ENCODE measurements around the gene MYPN.

The MYPN gene

DNA sequence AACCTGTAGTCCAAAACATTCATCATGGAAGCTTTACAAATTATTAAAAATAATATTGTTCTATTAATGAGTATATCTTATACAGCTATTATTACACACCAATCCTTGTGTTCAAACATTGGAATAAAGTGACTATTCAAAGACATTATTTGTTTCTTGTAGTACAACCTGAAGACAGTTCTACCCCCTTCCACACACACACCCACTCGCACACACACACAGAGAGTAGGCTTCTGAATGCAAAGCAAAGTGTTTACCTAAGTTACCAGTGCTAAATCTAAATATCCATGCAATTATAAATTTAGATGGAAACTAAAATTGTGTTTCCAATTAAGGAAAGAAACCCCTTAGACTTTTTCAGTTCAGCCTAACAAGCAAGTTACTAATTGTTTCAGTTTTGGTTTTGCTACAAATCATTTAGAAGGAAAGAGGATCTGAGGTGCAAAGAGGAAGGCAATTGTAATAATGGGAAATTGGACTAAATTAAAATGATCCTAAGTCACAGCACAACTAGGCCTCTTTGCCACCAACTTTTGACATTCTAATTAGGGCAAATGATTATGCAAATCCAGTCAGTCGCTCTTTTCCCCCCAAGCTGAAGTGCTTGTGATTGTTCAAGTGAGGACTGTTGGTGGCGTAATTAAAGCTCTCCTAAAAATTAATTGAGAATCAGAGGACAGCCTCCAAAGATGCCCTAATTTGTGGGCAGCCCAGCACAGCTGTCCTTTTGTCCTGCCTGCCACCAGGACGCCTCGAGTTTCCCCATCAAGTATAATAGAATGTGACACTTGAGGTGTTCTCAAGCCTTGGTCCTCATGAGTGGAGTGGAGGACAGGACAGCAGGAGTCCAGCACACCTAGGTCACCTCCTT is 142.6 kb downstream of the MYPN start:
- Histone ChIP-seq H3K4me3 (ENCODE audit: low read depth, low read length) (no peak overlapping the region), H3K4me1 (ENCODE audit: control insufficient read depth, insufficient read depth, low read length) (no peaks in the 10 kb centered on the region), H3K27ac (ENCODE audit: extremely low read depth, low read depth, low read length) (no peak overlapping the region), H3K36me3 (ENCODE audit: control insufficient read depth in 2 of 2, insufficient read depth in 1 of 2, low read length in 2 of 2) (no peaks in the 10 kb centered on the region), H3K9me3 (ENCODE audit: control insufficient read depth, insufficient read depth, low read depth, low read length) (no peaks in the 10 kb centered on the region)
- ChIA-PET POLR2A (no interaction called here), CTCF (no interaction called here)
- TF ChIP-seq ZNF148 (tag by site-specific recombination; IDR thresholded peaks at IDR 0.05; ENCODE audit: borderline replicate concordance) (no peak), ZNF16 (tag by site-specific recombination; IDR thresholded peaks at IDR 0.05; ENCODE audit: low read depth) (no peak), ZBTB17 (tag by site-specific recombination; IDR thresholded peaks at IDR 0.05) (no peak), ZNF626 (tag by site-specific recombination; IDR thresholded peaks at IDR 0.05) (no peak)

GRCh38 chr10:68253346-68253745 is 144.1 kb downstream of the MYPN start:
- CTCF ChIA-PET, result interaction anchor here (0.6 to 1.1 kb wide), 2 partner anchors 41 to 114 kb away, joined by 3 to 4 read pairs; no protein-coding TSS in a partner anchor
- Histone ChIP-seq H3K9me3 (ENCODE audit: control insufficient read depth, insufficient read depth, low read depth, low read length) (no peaks in the 10 kb centered on the region), H3K36me3 (ENCODE audit: control insufficient read depth in 2 of 2, insufficient read depth in 1 of 2, low read length in 2 of 2) (no peaks in the 10 kb centered on the region), H3K4me1 (ENCODE audit: control insufficient read depth, insufficient read depth, low read length) (no peaks in the 10 kb centered on the region), H3K27ac (ENCODE audit: extremely low read depth, low read depth, low read length) (no peak overlapping the region), H3K4me3 (ENCODE audit: low read depth, low read length) (no peak overlapping the region)
- TF ChIP-seq ZNF274 (IDR thresholded peaks at IDR 0.05; ENCODE audit: low read length), result no peak
- TF ChIP-seq ZNF274 (tag by site-specific recombination; IDR thresholded peaks at IDR 0.05; ENCODE audit: borderline replicate concordance), result no peak
- no peak for TF ChIP-seq ZNF175 (tag by site-specific recombination; IDR thresholded peaks at IDR 0.05)
- TF ChIP-seq, protein P1, sequence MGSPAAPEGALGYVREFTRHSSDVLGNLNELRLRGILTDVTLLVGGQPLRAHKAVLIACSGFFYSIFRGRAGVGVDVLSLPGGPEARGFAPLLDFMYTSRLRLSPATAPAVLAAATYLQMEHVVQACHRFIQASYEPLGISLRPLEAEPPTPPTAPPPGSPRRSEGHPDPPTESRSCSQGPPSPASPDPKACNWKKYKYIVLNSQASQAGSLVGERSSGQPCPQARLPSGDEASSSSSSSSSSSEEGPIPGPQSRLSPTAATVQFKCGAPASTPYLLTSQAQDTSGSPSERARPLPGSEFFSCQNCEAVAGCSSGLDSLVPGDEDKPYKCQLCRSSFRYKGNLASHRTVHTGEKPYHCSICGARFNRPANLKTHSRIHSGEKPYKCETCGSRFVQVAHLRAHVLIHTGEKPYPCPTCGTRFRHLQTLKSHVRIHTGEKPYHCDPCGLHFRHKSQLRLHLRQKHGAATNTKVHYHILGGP (tag by site-specific recombination; IDR thresholded peaks at IDR 0.05), result no peak
- TF ChIP-seq GLIS2 (tag by site-specific recombination; IDR thresholded peaks at IDR 0.05), result no peak
- no peak for TF ChIP-seq ZFP37 (tag by site-specific recombination; IDR thresholded peaks at IDR 0.05)
- no peak for TF ChIP-seq TRIM28 (IDR thresholded peaks at IDR 0.05; ENCODE audit: borderline replicate concordance, low read length)
- no peak for TF ChIP-seq ZNF292 (tag by site-specific recombination; IDR thresholded peaks at IDR 0.05; ENCODE audit: borderline replicate concordance, low read depth)
- TF ChIP-seq ZNF433 (tag by site-specific recombination; IDR thresholded peaks at IDR 0.05; ENCODE audit: low read depth), result no peak
- POLR2A ChIA-PET, result no interaction called here

DNA sequence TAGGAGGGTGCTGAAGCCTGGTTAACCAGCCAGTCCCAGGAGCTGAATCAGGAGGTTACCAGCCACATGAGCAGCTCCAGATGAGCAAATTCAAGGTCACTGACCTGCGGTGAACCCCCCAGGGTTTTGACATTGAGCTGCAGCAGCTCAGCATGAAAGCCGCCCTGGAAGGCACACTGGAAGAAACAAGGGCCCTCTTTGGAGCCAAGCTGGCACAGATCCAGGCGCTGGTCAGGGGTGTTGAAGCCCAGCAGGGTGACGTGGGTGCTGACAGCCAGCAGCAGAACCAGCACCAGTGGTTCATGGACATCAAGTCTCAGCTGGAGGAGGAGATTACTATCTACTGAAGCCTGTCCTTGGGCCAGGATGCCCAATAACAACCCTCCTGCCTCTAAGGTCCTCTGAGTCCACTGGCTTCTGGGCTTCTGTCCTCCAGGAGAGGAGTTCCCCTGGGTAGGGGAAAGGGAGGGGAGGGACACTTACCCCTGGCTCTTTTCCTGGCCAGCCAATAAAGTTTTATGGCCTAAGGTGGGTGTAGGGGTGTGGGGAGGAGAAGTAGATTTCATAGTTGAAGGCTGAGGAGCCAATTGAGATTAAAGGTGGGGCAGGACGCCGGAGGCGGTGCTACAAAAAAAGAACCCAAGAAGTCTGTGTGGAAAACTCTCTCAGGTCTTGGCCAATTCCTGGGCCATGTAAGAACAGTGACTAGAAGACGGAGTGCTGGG is 152.0 kb downstream of the MYPN start:
- Histone ChIP-seq H3K27ac (ENCODE audit: extremely low read depth, low read depth, low read length) (no peak overlapping the region), H3K4me1 (ENCODE audit: control insufficient read depth, insufficient read depth, low read length) (no peaks in the 10 kb centered on the region), H3K9me3 (ENCODE audit: control insufficient read depth, insufficient read depth, low read depth, low read length) (no peaks in the 10 kb centered on the region; the same call in 1 of the 2 replicates), H3K36me3 (ENCODE audit: control insufficient read depth in 2 of 2, insufficient read depth in 1 of 2, low read length in 2 of 2) (no peaks in the 10 kb centered on the region), H3K4me3 (ENCODE audit: low read depth, low read length) (no peak overlapping the region)
- ChIA-PET CTCF (interaction anchor here (1.3 kb wide), 1 partner anchor 41 kb away, joined by 5 read pairs; no protein-coding TSS in a partner anchor), POLR2A (no interaction called here)
- peak; percentile 85 for TF ChIP-seq ZFHX2 (tag by site-specific recombination; conservative IDR thresholded peaks at IDR 0.05)
- no peak for TF ChIP-seq ZFP3 (tag by site-specific recombination; IDR thresholded peaks at IDR 0.05; ENCODE audit: low read depth)
- TF ChIP-seq ZNF341 (tag by site-specific recombination; IDR thresholded peaks at IDR 0.05; ENCODE audit: low read depth), result no peak
- no peak for TF ChIP-seq ZNF311 (tag by site-specific recombination; IDR thresholded peaks at IDR 0.05; ENCODE audit: borderline replicate concordance)
- no peak for TF ChIP-seq ZNF707 (tag by site-specific recombination; IDR thresholded peaks at IDR 0.05)
- no peak for TF ChIP-seq ZBTB11 (tag by site-specific recombination; conservative IDR thresholded peaks at IDR 0.05; ENCODE audit: low read depth)
- TF ChIP-seq ZNF140 (tag by site-specific recombination; IDR thresholded peaks at IDR 0.05), result no peak
- TF ChIP-seq, protein P2, sequence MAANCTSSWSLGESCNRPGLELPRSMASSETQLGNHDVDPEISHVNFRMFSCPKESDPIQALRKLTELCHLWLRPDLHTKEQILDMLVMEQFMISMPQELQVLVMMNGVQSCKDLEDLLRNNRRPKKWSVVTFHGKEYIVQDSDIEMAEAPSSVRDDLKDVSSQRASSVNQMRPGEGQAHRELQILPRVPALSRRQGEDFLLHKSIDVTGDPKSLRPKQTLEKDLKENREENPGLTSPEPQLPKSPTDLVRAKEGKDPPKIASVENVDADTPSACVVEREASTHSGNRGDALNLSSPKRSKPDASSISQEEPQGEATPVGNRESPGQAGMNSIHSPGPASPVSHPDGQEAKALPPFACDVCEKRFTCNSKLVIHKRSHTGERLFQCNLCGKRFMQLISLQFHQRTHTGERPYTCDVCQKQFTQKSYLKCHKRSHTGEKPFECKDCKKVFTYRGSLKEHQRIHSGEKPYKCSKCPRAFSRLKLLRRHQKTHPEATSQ (tag by site-specific recombination; IDR thresholded peaks at IDR 0.05), result no peak
- no peak for TF ChIP-seq ZNF677 (tag by site-specific recombination; IDR thresholded peaks at IDR 0.05)
